HUES48 (cell line): ENCODE measurements around the gene ACAP2.

Experiments
- H3K27ac ChIP-seq: one replicate; pipeline ENCODE4 v1.7.0; 2013; ENCODE audit warnings: low read depth, low read length, inconsistent platforms
- H3K27me3 ChIP-seq: 2 replicates; pipeline ENCODE4 v1.6.1; 2013; ENCODE audit warnings: mild to moderate bottlenecking, low read length; ENCODE audit not compliant: control insufficient read depth, insufficient read depth
- H3K36me3 ChIP-seq: 2 replicates; pipeline ENCODE4 v1.6.1; 2013; ENCODE audit warnings: low read length; ENCODE audit not compliant: control insufficient read depth, insufficient read depth
- H3K4me1 ChIP-seq: 2 replicates; pipeline ENCODE4 v1.6.1; 2013; ENCODE audit warnings: mild to moderate bottlenecking, low read length; ENCODE audit not compliant: control insufficient read depth, insufficient read depth
- H3K4me3 ChIP-seq: 2 replicates; pipeline ENCODE4 v1.5.1; 2013; ENCODE audit warnings: mild to moderate bottlenecking, low read depth, low read length
- H3K9ac ChIP-seq: 2 replicates; pipeline ENCODE4 v1.6.1; 2013; ENCODE audit warnings: mild to moderate bottlenecking, low read depth, low read length, moderate library complexity
- H3K9me3 ChIP-seq: 2 replicates; pipeline ENCODE4 v1.6.1; 2013; ENCODE audit warnings: low read length; ENCODE audit not compliant: control insufficient read depth, insufficient read depth

Gene ACAP2

GRCh38 chr3:195460091-195460713 lies 17.4 kb upstream of the ACAP2 start:
- Histone ChIP-seq H3K9me3 (no peaks in the 10 kb centered on the region), H3K36me3 (no peaks in the 10 kb centered on the region), H3K27me3 (no peaks in the 10 kb centered on the region), H3K9ac (no peak overlapping the region), H3K27ac (no peak overlapping the region), H3K4me1 (no peaks in the 10 kb centered on the region), H3K4me3 (no peak overlapping the region)

GRCh38 chr3:195458316-195458717 lies 15.5 kb upstream of the ACAP2 start:
- H3K9ac ChIP-seq: no peak overlapping the region
- H3K4me1 ChIP-seq: no peaks in the 10 kb centered on the region
- no peak overlapping the region for H3K27ac ChIP-seq
- H3K36me3 ChIP-seq: no peaks in the 10 kb centered on the region
- no peaks in the 10 kb centered on the region for H3K9me3 ChIP-seq
- no peak overlapping the region for H3K4me3 ChIP-seq
- H3K27me3 ChIP-seq: no peaks in the 10 kb centered on the region

GRCh38 chr3:195455789-195456188 lies 13.0 kb upstream of the ACAP2 start:
- H3K36me3 ChIP-seq: no peaks in the 10 kb centered on the region
- H3K9ac ChIP-seq: no peak overlapping the region
- no peak overlapping the region for H3K27ac ChIP-seq
- 0 out of 2 replicates have a peak, but pooled peaks cover 5% of the 10 kb centered on the region for H3K4me1 ChIP-seq
- no peaks in the 10 kb centered on the region for H3K9me3 ChIP-seq
- no peak overlapping the region for H3K4me3 ChIP-seq
- no peaks in the 10 kb centered on the region for H3K27me3 ChIP-seq

- Histone ChIP-seq H3K36me3 (no peaks in the 10 kb centered on the region), H3K27ac (no peak overlapping the region), H3K4me3 (no peak overlapping the region), H3K9me3 (no peaks in the 10 kb centered on the region), H3K27me3 (no peaks in the 10 kb centered on the region), H3K4me1 (0 out of 2 replicates have a peak, but pooled peaks cover 5% of the 10 kb centered on the region), H3K9ac (no peak overlapping the region)
These were observed 10.4 kb upstream of the ACAP2 start for GRCh38 chr3:195453236-195453635.

- Histone ChIP-seq H3K4me3 (no peak overlapping the region), H3K27me3 (no peaks in the 10 kb centered on the region), H3K36me3 (no peaks in the 10 kb centered on the region), H3K9ac (no peak overlapping the region), H3K27ac (no peak overlapping the region), H3K9me3 (no peaks in the 10 kb centered on the region), H3K4me1 (0 out of 2 replicates have a peak, but pooled peaks cover 5% of the 10 kb centered on the region)
These were observed 8.7 kb upstream of the ACAP2 start for GRCh38 chr3:195451373-195452015.

- no peaks in the 10 kb centered on the region for H3K27me3 ChIP-seq
- no peaks in the 10 kb centered on the region for H3K36me3 ChIP-seq
- H3K4me1 ChIP-seq: 0 out of 2 replicates have a peak, but pooled peaks cover 9% of the 10 kb centered on the region
- H3K27ac ChIP-seq: no peak overlapping the region
- no peak overlapping the region for H3K4me3 ChIP-seq
- no peak overlapping the region for H3K9ac ChIP-seq
- H3K9me3 ChIP-seq: no peaks in the 10 kb centered on the region
These were observed 8.0 kb upstream of the ACAP2 start for GRCh38 chr3:195450731-195451229.

GRCh38 chr3:195448205-195448875 lies 5.5 kb upstream of the ACAP2 start:
- no peak overlapping the region for H3K27ac ChIP-seq
- no peak overlapping the region for H3K4me3 ChIP-seq
- H3K9ac ChIP-seq: no peak overlapping the region
- no peaks in the 10 kb centered on the region for H3K27me3 ChIP-seq
- peaks cover 16% of the 10 kb centered on the region for H3K4me1 ChIP-seq
- no peaks in the 10 kb centered on the region for H3K9me3 ChIP-seq
- H3K36me3 ChIP-seq: no peaks in the 10 kb centered on the region

GRCh38 chr3:195447201-195447600 lies 4.4 kb upstream of the ACAP2 start:
- Histone ChIP-seq H3K4me3 (no peak overlapping the region), H3K4me1 (peaks cover 17% of the 10 kb centered on the region), H3K27ac (no peak overlapping the region), H3K9me3 (no peaks in the 10 kb centered on the region), H3K27me3 (no peaks in the 10 kb centered on the region), H3K36me3 (no peaks in the 10 kb centered on the region), H3K9ac (no peak overlapping the region)

- H3K27me3 ChIP-seq: no peaks in the 10 kb centered on the region
- no peak overlapping the region for H3K27ac ChIP-seq
- H3K9me3 ChIP-seq: no peaks in the 10 kb centered on the region
- no peak overlapping the region for H3K9ac ChIP-seq
- no peak overlapping the region for H3K4me3 ChIP-seq
- H3K4me1 ChIP-seq: peaks cover 16% of the 10 kb centered on the region
- H3K36me3 ChIP-seq: no peaks in the 10 kb centered on the region
These were observed 3.5 kb upstream of the ACAP2 start for GRCh38 chr3:195446359-195446758.

- Histone ChIP-seq H3K36me3 (no peaks in the 10 kb centered on the region), H3K27me3 (no peaks in the 10 kb centered on the region), H3K4me1 (peaks cover 21% of the 10 kb centered on the region), H3K27ac (no peak overlapping the region), H3K9me3 (no peaks in the 10 kb centered on the region), H3K9ac (no peak overlapping the region), H3K4me3 (no peak overlapping the region)
These were observed 3.1 kb upstream of the ACAP2 start for GRCh38 chr3:195445885-195446284.

GRCh38 chr3:195443391-195443989 lies 670 bp upstream of the ACAP2 start:
- Histone ChIP-seq H3K27me3 (no peaks in the 10 kb centered on the region), H3K9me3 (no peaks in the 10 kb centered on the region), H3K27ac (peak overlapping the region; percentile 47), H3K36me3 (no peaks in the 10 kb centered on the region), H3K4me3 (peak overlapping the region; percentile 53), H3K4me1 (peaks cover 29% of the 10 kb centered on the region), H3K9ac (peak overlapping the region; percentile 50)
